HepG2 (cell line): Measurements from ENCODE around the gene JOSD2. TPM values are rescaled to one million over a fixed set of nuclear protein-coding genes. Genes with fewer than 3 reads are reported as not detected.
A peak's percentile ranks its signal among the peaks of the same experiment; 100 is the strongest.

Experiments used
- ATAC-seq: fragments of 200-7000 bp; cut with Tn5 transposase; 3 replicates; pipeline ENCODE4 v1.9.1; 2020; ENCODE audit warnings: mild to moderate bottlenecking, moderate library complexity
- BruUV-seq: library from RNA; stranded (reverse); fragments of 400-500 nt; replicated peaks from 2 replicates; lab custom pipeline; 2021; lab: Mats Ljungman, UMichigan
- CTCF ChIA-PET: fragments of 300-600 bp; formaldehyde crosslinking; extraction: SDS; loops from one replicate; lab custom pipeline; 2021; ENCODE audit warnings: low total read pairs, inconsistent platforms, low intra/inter-chr PET ratio; lab: Yijun Ruan, JAX
- POLR2A ChIA-PET: fragments of 350-600 bp; sonication (Branson Sonifier 250); formaldehyde crosslinking; loops from one replicate; lab custom pipeline; 2020; ENCODE audit warnings: antibody characterized with exemption, inconsistent platforms; lab: Yijun Ruan, JAX
- DNase-seq: peaks from one replicate; pipeline ENCODE4 v3.0.0-alpha.2; 2015; ENCODE audit warnings: low spot score
- FAIRE-seq: peaks from 3 replicates; lab custom pipeline; 2011; peaks lifted over from hg19 to GRCh38; lab: Jason Lieb, UNC
- H2AFZ ChIP-seq: one replicate; pipeline ENCODE4 v1.6.1; 2011; ENCODE audit warnings: low read length, inconsistent platforms
- H3K27ac ChIP-seq: fragments of 300-600 bp; 3 replicates; pipeline ENCODE4 v1.8.0; 2011; ENCODE audit warnings: mixed run types, mild to moderate bottlenecking, mixed read lengths, low read length, inconsistent platforms; ENCODE audit not compliant: insufficient read depth; ENCODE audit errors: extremely low read length
- H3K27me3 ChIP-seq, 2 experiments: fragments of 200-600 bp in 1 of 2; 2 replicates in 1 of 2; 3 replicates in 1 of 2; pipeline versions ENCODE4 v1.6.0 to v1.8.0; 2011; ENCODE audit warnings: low read length in 2 of 2, mild to moderate bottlenecking in 2 of 2, moderate library complexity in 2 of 2, inconsistent platforms in 1 of 2; ENCODE audit not compliant: insufficient read depth in 2 of 2, control insufficient read depth in 1 of 2
- H3K36me3 ChIP-seq, 2 experiments: fragments of 200-600 bp in 1 of 2; replicated peaks in 1 of 2; 2 replicates in 1 of 2; 3 replicates in 1 of 2; pipeline versions ENCODE4 v1.5.1 to v1.8.0; 2011; ENCODE audit warnings: low read length in 2 of 2, inconsistent platforms in 1 of 2; ENCODE audit not compliant: insufficient read depth in 2 of 2, control insufficient read depth in 1 of 2
- H3K4me1 ChIP-seq: 2 replicates; pipeline ENCODE4 v1.5.1; 2012; ENCODE audit warnings: low read length, inconsistent platforms; ENCODE audit not compliant: insufficient read depth
- H3K4me2 ChIP-seq: 2 replicates; pipeline ENCODE4 v1.6.0; 2011; ENCODE audit warnings: low read depth, low read length, inconsistent platforms
- H3K4me3 ChIP-seq, 3 experiments: fragments of 200-600 bp in 1 of 3; sonication (generic), shearing (Covaris generic) in 1 of 3; replicated peaks in 1 of 3; 2 replicates each; pipeline ENCODE4 v1.5.1; 2011 to 2016; ENCODE audit warnings: low read length in 3 of 3, inconsistent platforms in 2 of 3, low read depth in 2 of 3, mild to moderate bottlenecking in 2 of 3, control low read depth in 1 of 3, mixed read lengths in 1 of 3; ENCODE audit not compliant: insufficient read depth in 1 of 3
- H3K79me2 ChIP-seq: one replicate; pipeline ENCODE4 v1.6.1; 2011; ENCODE audit warnings: low read length, inconsistent platforms; ENCODE audit not compliant: insufficient read depth
- H3K9ac ChIP-seq: 2 replicates; pipeline ENCODE4 v1.6.0; 2011; ENCODE audit warnings: mild to moderate bottlenecking, low read depth, low read length, inconsistent platforms; ENCODE audit not compliant: insufficient read depth
- H3K9me3 ChIP-seq: 2 replicates; pipeline ENCODE4 v1.5.1; 2012; ENCODE audit warnings: mild to moderate bottlenecking, low read length
- H4K20me1 ChIP-seq: 2 replicates; pipeline ENCODE4 v1.6.0; 2011; ENCODE audit warnings: inconsistent platforms, mild to moderate bottlenecking, low read length, moderate library complexity; ENCODE audit not compliant: insufficient read depth
- ATM ChIP-seq: fragments of 450-650 bp; IDR thresholded peaks from 2 replicates; pipeline ENCODE4 v1.7.1; 2017; ENCODE audit warnings: mild to moderate bottlenecking, borderline replicate concordance
- ERF ChIP-seq: IDR thresholded peaks from 2 replicates; pipeline ENCODE4 v1.6.1; 2018; ENCODE audit warnings: missing biosample characterization, missing genetic modification reagents
- ETV5 ChIP-seq: IDR thresholded peaks from 2 replicates; pipeline ENCODE4 v1.6.1; 2018; ENCODE audit warnings: missing biosample characterization, missing genetic modification reagents, inconsistent platforms, borderline replicate concordance
- FOXC1 ChIP-seq: sonication (generic); formaldehyde crosslinking; IDR thresholded peaks from 2 replicates; pipeline ENCODE4 v1.8.0; 2022; ENCODE audit warnings: mild to moderate bottlenecking, missing genetic modification reagents, borderline replicate concordance
- HDAC1 ChIP-seq: sonication (generic); formaldehyde crosslinking; IDR thresholded peaks from 2 replicates; pipeline ENCODE4 v1.5.1; 2020; ENCODE audit warnings: mild to moderate bottlenecking, missing genetic modification reagents
- HNF4A ChIP-seq: sonication (generic); formaldehyde crosslinking; IDR thresholded peaks from 2 replicates; pipeline ENCODE4 v1.4.0; 2020; ENCODE audit warnings: missing genetic modification reagents
- MLLT10 ChIP-seq: sonication (generic); formaldehyde crosslinking; IDR thresholded peaks from 2 replicates; pipeline ENCODE4 v1.4.0; 2020; ENCODE audit warnings: missing genetic modification reagents
- MXD3 ChIP-seq: IDR thresholded peaks from 2 replicates; pipeline ENCODE4 v1.6.1; 2016; ENCODE audit warnings: mild to moderate bottlenecking, missing biosample characterization, missing genetic modification reagents
- NPAS2 ChIP-seq: sonication (generic); formaldehyde crosslinking; IDR thresholded peaks from 2 replicates; pipeline ENCODE4 v1.8.0; 2022; ENCODE audit warnings: mild to moderate bottlenecking, missing genetic modification reagents, borderline replicate concordance
- NR2F6 ChIP-seq, 2 experiments: IDR thresholded peaks; 2 replicates each; pipeline ENCODE4 v1.6.1; 2016; ENCODE audit warnings: antibody characterized with exemption in 1 of 2, mild to moderate bottlenecking in 1 of 2
- PRPF4 ChIP-seq: fragments of 200-400 bp; formaldehyde crosslinking; IDR thresholded peaks from 2 replicates; pipeline ENCODE4 v1.6.1; 2016; ENCODE audit warnings: low read length, low read depth; ENCODE audit not compliant: poor library complexity, severe bottlenecking
- UBTF ChIP-seq: sonication (generic); formaldehyde crosslinking; IDR thresholded peaks from 2 replicates; pipeline ENCODE4 v1.4.0; 2020; ENCODE audit warnings: mild to moderate bottlenecking, missing genetic modification reagents
- YEATS4 ChIP-seq: sonication (generic); formaldehyde crosslinking; IDR thresholded peaks from 2 replicates; pipeline ENCODE4 v1.4.0; 2020; ENCODE audit warnings: missing genetic modification reagents, borderline replicate concordance
- ZZZ3 ChIP-seq: sonication (generic); formaldehyde crosslinking; IDR thresholded peaks from 2 replicates; pipeline ENCODE4 v1.4.0; 2020; ENCODE audit warnings: missing genetic modification reagents, mild to moderate bottlenecking, borderline replicate concordance
- WGBS: methylation state at CpG from one replicate; pipeline ENCODE4 v1.1.6; 2017; ENCODE audit warnings: low lambda C conversion rate; 5-methylcytosine and 5-hydroxymethylcytosine counted together
- in situ Hi-C: cut with HindIII; loops from 2 replicates; pipeline ENCODE4 v1.10.0; 2017; ENCODE audit warnings: low pct_unique_long_range_greater_than_20kb; ENCODE audit not compliant: extremely low pct_ligation_motif_present
- intact Hi-C: fragments of 100-400 bp; cut with micrococcal nuclease; formaldehyde crosslinking; loops from one replicate; pipeline ENCODE4 v1.10.0; 2022; ENCODE audit not compliant: unreplicated experiment
- polyA plus RNA-seq, 8 experiments: library from polyadenylated mRNA; depleted of rRNA in 3 of 8; stranded (reverse) in 7 of 8; unstranded in 1 of 8; fragments of >200 nt; fragmentation: Illumina TruSeq in 4 of 8; extraction: Trizol in 4 of 8; gene quantifications; 2 replicates each; pipeline versions ENCODE4 v1.2.1 to v1.2.3, GENCODE V29; 2011 to 2016; ENCODE audit warnings: low read depth in 4 of 8, missing spikeins in 1 of 8, mixed read lengths in 1 of 8; ENCODE audit not compliant: insufficient read depth in 1 of 8
- total RNA-seq, 5 experiments: library from RNA; depleted of rRNA; stranded (reverse); fragments of >200 nt; fragmentation: Illumina TruSeq; extraction: Trizol; gene quantifications; 2 replicates each; pipeline ENCODE4 v1.2.3, GENCODE V29; 2016; ENCODE audit warnings: low read depth in 1 of 5

The JOSD2 gene
- total and polyA plus RNA-seq, 2 of the 13 experiments (the other 11 are each of a cell fraction or from before 2014, with no cell fraction given): 2.0 to 4.1 TPM

GRCh38 chr19:50467566-50467965 lies 43.4 kb downstream of the JOSD2 start (continued):
- TF ChIP-seq FOXC1 (CRISPR knock-in tag) (no peak), ETV5 (CRISPR knock-in tag) (no peak), MLLT10 (CRISPR knock-in tag) (no peak), HDAC1 (no peak), ATM (no peak), ZZZ3 (no peak), UBTF (no peak), YEATS4 (CRISPR knock-in tag) (no peak), PRPF4 (no peak), MXD3 (no peak), NPAS2 (no peak)

GRCh38 chr19:50466706-50467039 lies 44.3 kb downstream of the JOSD2 start:
- in situ Hi-C loops: loop anchor here (10.0 kb wide), 1 partner anchor 92 kb away; the partner anchor contains the start of gene NR1H2
- H3K79me2 ChIP-seq: no peaks in the 10 kb centered on the region
- no peak overlapping the region for H2AFZ ChIP-seq
- intact Hi-C loops: no loop called here
- H3K27me3 ChIP-seq: no peaks in the 10 kb centered on the region
- no peaks in the 10 kb centered on the region for H3K9me3 ChIP-seq
- no peaks in the 10 kb centered on the region for H4K20me1 ChIP-seq
- H3K4me1 ChIP-seq: peaks cover 36% of the 10 kb centered on the region
- H3K36me3 ChIP-seq: no peaks in the 10 kb centered on the region
- POLR2A ChIA-PET: no interaction called here
- FAIRE-seq: no peak
- ATAC-seq: no peak
- no peak overlapping the region for H3K9ac ChIP-seq
- H3K4me3 ChIP-seq: peak overlapping the region in 1 of 3 experiments; percentile 18; a peak in 1 of 6 replicates
- H3K27ac ChIP-seq: no peak overlapping the region
- TF ChIP-seq HNF4A (CRISPR knock-in tag) (peak; percentile 38), ERF (CRISPR knock-in tag) (no peak), NR2F6 (IDR thresholded peaks at IDR 0.05) (0 out of 2 replicates have a peak, but pooled peaks have one; percentile 14), NR2F6 (CRISPR knock-in tag; IDR thresholded peaks at IDR 0.05) (no peak)
- DNase-seq: no peak
- H3K4me2 ChIP-seq: 0 out of 2 replicates have a peak overlapping the region, but pooled peaks have one; percentile 51
- no TSS peak for BruUV-seq
- 50% methylated on average over 11 of the region's 11 CpGs for WGBS
- CTCF ChIA-PET: no interaction called here
